Measurements from ENCODE around the gene CNOT6L. TPM values are rescaled to one million over a fixed set of nuclear protein-coding genes. Genes with fewer than 3 reads are reported as not detected.

CNOT6L gene
- polyA plus RNA-seq, 1 of the 3 experiments (the other 2 are of a cell fraction), result 2.8 TPM

- H3F3A ChIP-seq (replicated peaks; ENCODE audit: insufficient read depth), result no peaks in the 10 kb centered on the region
- CTCF ChIA-PET, result no interaction called here
- POLR2A ChIA-PET, result no interaction called here
- H2AFZ ChIP-seq (ENCODE audit: low read depth), result no peak overlapping the region
- no peaks in the 10 kb centered on the region for H3K79me2 ChIP-seq (ENCODE audit: insufficient read depth)
- H4K20me1 ChIP-seq (ENCODE audit: insufficient read depth), result no peaks in the 10 kb centered on the region
- no peak overlapping the region for H3K4me2 ChIP-seq
- H3K27me3 ChIP-seq (ENCODE audit: insufficient read depth), result no peaks in the 10 kb centered on the region
- H3K4me3 ChIP-seq (ENCODE audit: low read depth in 2 of 2, low read length in 1 of 2), result no peak overlapping the region
- H3K27ac ChIP-seq (ENCODE audit: low read depth in 2 of 2, low read length in 1 of 2), result no peak overlapping the region
- H3K9ac ChIP-seq, result no peak overlapping the region
- H3K36me3 ChIP-seq (replicated peaks in 1 of 2; ENCODE audit: control insufficient read depth in 1 of 2, insufficient read depth in 2 of 2, low read length in 1 of 2), result peaks cover 30 to 32% of the 10 kb centered on the region in 2 experiments
- no peaks in the 10 kb centered on the region for H3K9me3 ChIP-seq
- DNase-seq, result no peak
- no peaks in the 10 kb centered on the region for H3K4me1 ChIP-seq (ENCODE audit: control insufficient read depth in 1 of 2, insufficient read depth in 2 of 2, low read depth in 1 of 2, low read length in 1 of 2)
- TF ChIP-seq SIN3A (IDR thresholded peaks at IDR 0.05; ENCODE audit: borderline replicate concordance, low read depth, low read length) (no peak), POLR2AphosphoS5 (IDR thresholded peaks at IDR 0.05; ENCODE audit: low read depth, low read length) (no peak), JUND (IDR thresholded peaks at IDR 0.05) (no peak), PBX3 (IDR thresholded peaks at IDR 0.05) (no peak), FOXM1 (IDR thresholded peaks at IDR 0.05; ENCODE audit: low read depth) (no peak), NRF1 (IDR thresholded peaks at IDR 0.05; ENCODE audit: low read depth, low read length) (no peak), RXRA (IDR thresholded peaks at IDR 0.05; ENCODE audit: borderline replicate concordance, low read depth) (no peak), FOSL2 (IDR thresholded peaks at IDR 0.05; ENCODE audit: borderline replicate concordance, low read depth) (no peak), MEF2A (IDR thresholded peaks at IDR 0.05; ENCODE audit: borderline replicate concordance, low read depth) (no peak), TEAD4 (IDR thresholded peaks at IDR 0.05; ENCODE audit: borderline replicate concordance, insufficient read depth) (no peak), USF1 (IDR thresholded peaks at IDR 0.05; ENCODE audit: borderline replicate concordance, low read depth) (no peak), CTCF (IDR thresholded peaks at IDR 0.05) (no peak), IRF3 (IDR thresholded peaks at IDR 0.05; ENCODE audit: low read depth, low read length) (no peak), USF2 (IDR thresholded peaks at IDR 0.05; ENCODE audit: borderline replicate concordance, low read depth, low read length) (no peak), ELF1 (IDR thresholded peaks at IDR 0.05) (no peak), RCOR1 (IDR thresholded peaks at IDR 0.05; ENCODE audit: low read length) (no peak), YY1 (IDR thresholded peaks at IDR 0.05; ENCODE audit: low read depth) (no peak)
- no peaks in the 10 kb centered on the region for H3K9me2 ChIP-seq
- 86% methylated on average over 1 of the region's 1 CpG for WGBS (ENCODE audit: low lambda C conversion rate)
Measured at GRCh38 chr4:77728420-77728819, 90.7 kb downstream of the CNOT6L start.
